GM12872 (cell line): Measurements from ENCODE around the gene ZDHHC12.

Experiments used
- CTCF ChIP-seq: IDR thresholded peaks from 3 replicates; pipeline ENCODE4 v1.5.1; 2011; ENCODE audit warnings: low read depth, mild to moderate bottlenecking, low read length, moderate library complexity; ENCODE audit not compliant: insufficient read depth

Gene ZDHHC12

GRCh38 chr9:128707446-128707845 lies 16.5 kb downstream of the ZDHHC12 start:
- no peak for TF ChIP-seq CTCF

- TF ChIP-seq CTCF: no peak
Measured at GRCh38 chr9:128706671-128707381, 17.1 kb downstream of the ZDHHC12 start.

- no peak for TF ChIP-seq CTCF
Measured at GRCh38 chr9:128706045-128706444, 17.9 kb downstream of the ZDHHC12 start.

GRCh38 chr9:128705051-128705965 lies 18.6 kb downstream of the ZDHHC12 start:
- TF ChIP-seq CTCF: no peak

GRCh38 chr9:128704356-128704670 lies 19.6 kb downstream of the ZDHHC12 start:
- TF ChIP-seq CTCF: no peak

- no peak for TF ChIP-seq CTCF
Measured at GRCh38 chr9:128703616-128704355, 20.1 kb downstream of the ZDHHC12 start.
